Measurements from ENCODE around the gene CTIF. TPM values are rescaled to one million over a fixed set of nuclear protein-coding genes. Genes with fewer than 3 reads are reported as not detected.

The CTIF gene
- total RNA-seq, 1 donor from 2014 or later: 137 TPM

DNA sequence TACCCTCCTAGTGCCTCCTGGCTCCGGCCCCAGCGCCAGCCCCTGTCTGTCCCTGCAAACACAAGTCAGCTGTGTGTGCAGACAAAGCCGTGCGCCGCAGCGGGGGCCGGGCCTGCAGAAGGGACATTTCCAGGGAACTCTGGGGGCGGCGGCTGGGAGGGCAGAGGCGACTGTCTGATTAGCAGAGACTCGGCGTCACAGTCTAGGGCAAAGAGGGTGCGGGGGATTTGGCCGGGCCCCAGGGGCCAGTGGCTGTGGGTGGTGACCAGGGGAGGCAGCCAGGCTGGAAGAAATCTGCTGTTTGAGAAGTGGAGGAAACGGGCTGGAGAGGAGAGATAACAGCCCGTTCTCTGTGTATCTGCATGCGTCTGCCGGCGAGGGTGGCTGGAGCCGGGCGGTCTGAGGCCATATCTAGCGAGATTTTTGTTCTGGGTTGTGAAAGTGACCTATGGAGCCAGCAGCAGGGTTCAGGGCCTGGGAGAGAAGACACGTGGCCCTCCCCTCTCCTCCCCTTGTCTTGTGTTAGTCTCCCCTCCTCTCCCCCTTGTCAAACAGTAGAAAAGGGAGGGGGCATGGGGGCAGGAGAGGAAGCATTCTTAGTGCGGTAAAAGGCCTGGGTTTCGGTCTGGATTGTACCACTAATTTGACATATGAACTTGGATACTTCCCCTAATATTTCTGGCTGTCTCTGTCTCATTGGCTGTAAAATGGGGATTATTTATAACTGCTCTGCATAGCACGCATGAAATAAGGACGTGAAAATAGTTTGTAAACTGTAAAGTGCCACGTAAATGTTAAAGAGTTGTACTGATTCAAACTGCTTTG, 242.5 kb downstream of the CTIF start:
- peaks cover 5% of the 10 kb centered on the region for H3K36me3 Mint-ChIP-seq (ENCODE audit: unreplicated experiment)
- H3K9me3 Mint-ChIP-seq (ENCODE audit: unreplicated experiment): peaks cover 17% of the 10 kb centered on the region
- TF ChIP-seq, protein P1, sequence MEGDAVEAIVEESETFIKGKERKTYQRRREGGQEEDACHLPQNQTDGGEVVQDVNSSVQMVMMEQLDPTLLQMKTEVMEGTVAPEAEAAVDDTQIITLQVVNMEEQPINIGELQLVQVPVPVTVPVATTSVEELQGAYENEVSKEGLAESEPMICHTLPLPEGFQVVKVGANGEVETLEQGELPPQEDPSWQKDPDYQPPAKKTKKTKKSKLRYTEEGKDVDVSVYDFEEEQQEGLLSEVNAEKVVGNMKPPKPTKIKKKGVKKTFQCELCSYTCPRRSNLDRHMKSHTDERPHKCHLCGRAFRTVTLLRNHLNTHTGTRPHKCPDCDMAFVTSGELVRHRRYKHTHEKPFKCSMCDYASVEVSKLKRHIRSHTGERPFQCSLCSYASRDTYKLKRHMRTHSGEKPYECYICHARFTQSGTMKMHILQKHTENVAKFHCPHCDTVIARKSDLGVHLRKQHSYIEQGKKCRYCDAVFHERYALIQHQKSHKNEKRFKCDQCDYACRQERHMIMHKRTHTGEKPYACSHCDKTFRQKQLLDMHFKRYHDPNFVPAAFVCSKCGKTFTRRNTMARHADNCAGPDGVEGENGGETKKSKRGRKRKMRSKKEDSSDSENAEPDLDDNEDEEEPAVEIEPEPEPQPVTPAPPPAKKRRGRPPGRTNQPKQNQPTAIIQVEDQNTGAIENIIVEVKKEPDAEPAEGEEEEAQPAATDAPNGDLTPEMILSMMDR (IDR thresholded peaks at IDR 0.05; ENCODE audit: partially characterized antibody, unreplicated experiment): no peak
- peaks cover 11% of the 10 kb centered on the region for H3K27me3 Mint-ChIP-seq (ENCODE audit: unreplicated experiment)
- peaks cover 41% of the 10 kb centered on the region for H3K4me1 Mint-ChIP-seq (ENCODE audit: low read depth, unreplicated experiment)
- DNase-seq: peak; percentile 67
- peak overlapping the region; percentile 59 for H3K4me3 Mint-ChIP-seq (ENCODE audit: unreplicated experiment)
- H3K27ac Mint-ChIP-seq (ENCODE audit: unreplicated experiment): peak overlapping the region; percentile 84

DNA sequence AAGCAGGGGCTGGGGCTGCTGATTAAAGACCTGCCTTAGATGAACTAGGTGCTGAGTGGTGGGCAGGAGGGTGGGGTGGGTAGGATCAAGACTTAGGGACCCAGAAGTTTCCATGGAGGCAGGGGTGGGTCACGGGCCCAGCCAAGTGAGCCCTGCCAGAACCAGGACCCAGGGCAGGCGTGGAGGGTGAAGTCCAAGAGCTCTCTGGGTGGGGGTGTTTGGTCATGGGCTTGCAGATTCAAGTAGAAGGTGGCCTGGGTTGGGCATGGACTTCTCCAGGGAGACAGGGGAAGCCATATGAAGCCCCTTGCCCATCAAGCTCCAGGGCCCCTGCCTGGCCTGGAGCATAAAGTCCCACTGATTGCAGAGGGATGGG, 243.1 kb downstream of the CTIF start:
- TF ChIP-seq, protein P1 (IDR thresholded peaks at IDR 0.05; ENCODE audit: partially characterized antibody, unreplicated experiment): no peak
- Mint-ChIP-seq H3K4me3 (ENCODE audit: unreplicated experiment) (peak overlapping the region; percentile 59), H3K4me1 (ENCODE audit: low read depth, unreplicated experiment) (peaks cover 41% of the 10 kb centered on the region), H3K27me3 (ENCODE audit: unreplicated experiment) (peaks cover 11% of the 10 kb centered on the region), H3K36me3 (ENCODE audit: unreplicated experiment) (peaks cover 5% of the 10 kb centered on the region), H3K9me3 (ENCODE audit: unreplicated experiment) (peaks cover 17% of the 10 kb centered on the region), H3K27ac (ENCODE audit: unreplicated experiment) (peak overlapping the region; percentile 84)
- DNase-seq: no peak

DNA sequence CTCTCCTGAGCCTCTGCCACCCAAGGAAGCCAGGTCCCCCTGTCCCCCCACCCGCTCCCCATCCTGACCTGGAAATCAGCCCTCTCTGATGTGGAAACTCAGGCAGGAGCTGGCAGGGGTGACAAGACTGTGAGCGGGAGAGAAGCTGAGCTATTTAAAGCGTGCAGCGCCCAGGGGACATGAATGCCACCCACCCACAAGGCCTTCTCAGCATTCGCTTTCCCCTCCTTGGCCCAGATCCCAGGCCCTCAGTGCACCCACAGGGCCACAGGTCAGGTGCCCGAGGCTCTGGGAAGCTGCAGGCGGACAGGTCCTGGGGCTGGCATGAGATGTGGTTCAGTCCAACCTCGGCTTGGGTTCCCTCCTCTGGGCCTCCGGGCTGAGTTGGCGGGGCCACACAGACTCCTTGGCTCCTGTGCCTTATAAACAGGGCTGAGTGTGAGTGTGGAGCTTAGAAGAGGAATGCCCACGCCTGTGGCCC, 243.6 kb downstream of the CTIF start:
- Mint-ChIP-seq H3K36me3 (ENCODE audit: unreplicated experiment) (peaks cover 5% of the 10 kb centered on the region), H3K27me3 (ENCODE audit: unreplicated experiment) (peaks cover 11% of the 10 kb centered on the region), H3K9me3 (ENCODE audit: unreplicated experiment) (peaks cover 17% of the 10 kb centered on the region), H3K4me1 (ENCODE audit: low read depth, unreplicated experiment) (peaks cover 44% of the 10 kb centered on the region), H3K27ac (ENCODE audit: unreplicated experiment) (no peak overlapping the region), H3K4me3 (ENCODE audit: unreplicated experiment) (no peak overlapping the region)
- no peak for DNase-seq
- TF ChIP-seq, protein P1 (IDR thresholded peaks at IDR 0.05; ENCODE audit: partially characterized antibody, unreplicated experiment): no peak

DNA sequence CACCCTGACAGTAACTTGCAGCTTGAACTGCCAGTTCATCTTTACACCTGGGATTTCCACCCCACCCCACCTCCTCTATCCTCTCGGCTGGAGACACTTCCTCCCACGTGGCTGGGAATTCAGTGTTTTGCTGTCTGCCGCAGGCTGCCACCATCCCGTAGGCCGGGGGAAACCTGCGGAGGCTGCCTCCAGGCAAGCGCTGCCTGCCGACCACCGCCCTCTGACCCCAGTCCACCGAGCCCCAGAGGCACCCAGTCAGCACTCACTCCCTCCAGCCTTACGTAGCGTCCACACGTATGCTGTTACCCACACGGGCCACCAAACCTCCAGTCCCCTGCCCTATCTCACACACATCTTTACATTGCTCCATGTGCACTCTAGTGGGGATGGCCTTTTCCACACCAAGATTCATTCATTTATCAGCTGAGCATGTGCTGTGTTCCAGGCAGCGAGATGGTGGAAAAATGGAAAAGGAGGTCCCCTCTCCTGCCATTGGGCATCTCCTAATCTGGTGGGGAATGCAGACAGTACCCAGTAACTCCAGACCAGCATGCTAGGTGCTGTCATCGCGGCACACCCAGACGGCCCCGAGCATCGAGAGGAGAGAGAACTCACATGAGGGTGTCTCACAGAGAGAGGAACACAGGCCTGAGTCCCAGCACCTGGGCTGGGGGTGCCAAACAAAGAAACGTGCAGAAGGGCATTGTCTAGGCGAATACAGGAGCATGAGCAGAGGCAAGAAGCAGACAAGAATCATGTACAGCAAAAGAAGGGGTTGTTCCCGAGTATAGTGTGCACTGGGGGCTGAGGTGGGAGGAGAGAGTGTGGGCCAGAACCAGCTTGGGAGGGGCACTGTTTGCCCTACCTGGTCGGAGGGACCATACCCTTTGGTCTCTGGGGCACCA, 245.0 kb downstream of the CTIF start:
- H3K4me3 Mint-ChIP-seq (ENCODE audit: unreplicated experiment): no peak overlapping the region
- TF ChIP-seq, protein P1 (IDR thresholded peaks at IDR 0.05; ENCODE audit: partially characterized antibody, unreplicated experiment): no peak
- peaks cover 11% of the 10 kb centered on the region for H3K27me3 Mint-ChIP-seq (ENCODE audit: unreplicated experiment)
- H3K36me3 Mint-ChIP-seq (ENCODE audit: unreplicated experiment): peaks cover 6% of the 10 kb centered on the region
- peak overlapping the region; percentile 52 for H3K27ac Mint-ChIP-seq (ENCODE audit: unreplicated experiment)
- DNase-seq: no peak
- peaks cover 21% of the 10 kb centered on the region for H3K9me3 Mint-ChIP-seq (ENCODE audit: unreplicated experiment)
- peaks cover 42% of the 10 kb centered on the region for H3K4me1 Mint-ChIP-seq (ENCODE audit: low read depth, unreplicated experiment)
